ENCODE results near the gene LANCL3.
"Not testable (repeated sequence)": the region's sequence is repeated elsewhere in the genome, so short reads cannot be mapped to it uniquely, and the experiment has no call there.

LANCL3 gene

DNA sequence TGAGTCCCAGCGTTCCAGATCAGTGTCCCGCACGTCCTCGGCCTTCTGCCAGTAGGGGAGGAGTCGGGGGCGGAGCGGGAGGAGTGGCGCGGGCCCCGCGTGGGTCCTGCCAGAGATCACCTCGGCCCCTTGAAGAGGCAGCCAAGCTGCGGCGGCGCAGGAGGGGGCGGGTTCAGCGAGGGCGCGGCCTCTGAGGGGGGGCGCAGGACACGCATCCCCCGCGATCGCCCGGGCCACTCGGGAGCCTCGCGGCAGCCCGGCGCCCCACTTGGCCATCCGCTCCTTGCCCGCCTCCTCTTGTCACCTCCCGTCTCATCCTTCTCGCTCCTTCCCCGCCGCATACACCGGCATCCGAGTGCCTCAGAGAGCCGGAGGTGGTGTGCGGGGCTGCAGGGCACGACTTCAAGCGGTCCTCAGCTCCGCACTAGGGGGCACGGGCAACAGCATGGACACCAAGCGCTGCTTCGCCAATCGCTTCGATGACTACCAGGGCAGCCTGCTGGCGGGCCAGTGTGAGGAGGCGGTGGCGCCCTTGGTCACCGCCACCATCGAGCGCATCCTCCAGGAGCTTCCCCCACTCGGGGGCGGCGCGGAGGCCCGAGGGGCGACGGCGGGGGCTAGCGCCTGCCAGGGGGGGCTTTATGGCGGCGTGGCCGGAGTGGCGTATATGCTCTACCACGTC lies at the start of gene LANCL3:
Gene LANCL3, plus strand, starts transcription at position 236 of the 682 bp plus-strand sequence. Its CDS starts 210 bp downstream, at position 446.
- not testable (repeated sequence) for H3K4me2 ChIP-seq

DNA sequence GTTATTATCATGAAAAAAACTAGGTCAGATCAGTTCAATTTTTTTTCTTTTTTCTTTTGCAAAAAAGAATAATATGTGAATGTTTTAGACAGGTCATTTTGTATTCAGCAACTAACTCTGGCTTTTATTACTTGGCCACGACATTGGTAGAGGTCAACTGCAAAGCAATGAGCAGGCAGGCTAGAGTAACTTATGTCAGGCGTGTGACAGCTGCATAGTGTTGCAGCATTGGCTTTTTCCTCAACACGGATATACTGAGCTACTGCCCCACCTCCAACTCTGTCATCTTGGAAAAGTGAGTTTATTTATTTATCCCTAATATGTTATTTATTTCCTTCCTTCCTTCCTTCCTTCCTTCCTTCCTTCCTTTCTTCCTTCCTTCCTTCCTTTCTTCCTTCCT lies 47.8 kb upstream of the LANCL3 start:
- H3K27me3 ChIP-seq; H4K20me1 ChIP-seq; H3K4me3 ChIP-seq; H3K36me3 ChIP-seq; H3K4me2 ChIP-seq; H3K9me3 ChIP-seq (replicated peaks in 1 of 11); H3K27ac ChIP-seq; H3K4me1 ChIP-seq; H3K9ac ChIP-seq: not testable (repeated sequence)

More for the DNA sequence above, at the start of gene LANCL3:
- H3K27ac ChIP-seq, H3K36me3 ChIP-seq, H4K20me1 ChIP-seq, H3K4me1 ChIP-seq, H3K9ac ChIP-seq: not testable (repeated sequence)
- peaks cover 13 to 17% (median 16%) of the 10 kb centered on the region in 11 experiments; a peak in 21 of 22 replicates for H3K9me3 ChIP-seq (replicated peaks in 1 of 11)
- 0 out of 20 replicates have a peak within 1 kb of the TSS, but pooled peaks of 1 of the 10 experiments have one; percentile 2 for H3K4me3 ChIP-seq
- H3K27me3 ChIP-seq = peaks cover 17 to 25% (median 19%) of the 10 kb centered on the region in 11 experiments

DNA sequence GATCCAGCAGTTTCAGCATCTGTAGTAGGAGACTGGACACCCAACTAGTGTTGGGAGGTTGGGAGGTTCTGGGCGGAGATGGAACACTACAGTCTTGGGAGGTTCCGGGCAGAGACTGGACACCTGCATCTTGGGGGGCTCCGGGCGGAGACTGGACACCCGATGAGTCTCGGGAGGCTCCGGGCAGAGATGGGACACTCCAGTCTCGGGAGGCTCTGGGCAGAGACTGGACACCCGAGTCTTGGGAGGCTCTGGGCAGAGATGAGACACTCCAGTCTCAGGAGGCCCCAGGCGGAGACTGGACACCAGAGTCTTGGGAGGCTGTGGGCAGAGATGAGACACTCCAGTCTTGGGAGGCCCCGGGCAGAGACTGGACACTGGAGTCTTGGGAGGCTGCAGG lies 29.5 kb upstream of the LANCL3 start:
- Histone ChIP-seq H3K4me3 (no peak overlapping the region), H3K9ac (no peak overlapping the region), H3K36me3 (no peaks in the 10 kb centered on the region), H3K27me3 (no peaks in the 10 kb centered on the region), H4K20me1 (no peaks in the 10 kb centered on the region), H3K4me1 (no peaks in the 10 kb centered on the region), H3K27ac (no peak overlapping the region), H3K4me2 (no peak overlapping the region), H3K9me3 (replicated peaks in 1 of 11) (peaks cover 9 to 29% (median 21%) of the 10 kb centered on the region in 11 experiments; a peak in 19 of 22 replicates)
- no peak for TF ChIP-seq Cebpa-rat (IDR thresholded peaks at IDR 0.05)

DNA sequence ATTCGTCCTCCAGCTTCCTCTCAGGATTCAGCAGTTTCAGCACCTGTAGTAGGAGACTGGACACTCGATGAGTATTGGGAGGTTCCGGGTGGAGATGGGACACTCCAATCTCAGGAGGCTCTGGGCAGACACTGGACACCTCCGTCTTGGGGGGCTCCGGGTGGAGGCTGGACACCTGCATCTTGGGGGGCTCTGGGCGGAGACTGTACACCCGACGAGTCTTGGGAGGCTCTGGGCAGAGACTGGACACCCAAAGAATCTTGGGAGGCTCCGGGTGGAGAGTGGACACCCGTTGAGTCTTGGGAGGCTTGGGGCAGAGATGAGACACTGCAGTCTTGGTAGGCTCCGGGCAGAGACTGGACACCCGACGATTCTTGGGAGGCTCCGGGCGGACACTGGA lies 28.7 kb upstream of the LANCL3 start:
- no peaks in the 10 kb centered on the region for H3K27me3 ChIP-seq
- no peaks in the 10 kb centered on the region for H3K36me3 ChIP-seq
- H3K9me3 ChIP-seq (replicated peaks in 1 of 11) = peaks cover 9 to 29% (median 21%) of the 10 kb centered on the region in 11 experiments; a peak in 19 of 22 replicates
- no peak overlapping the region for H3K9ac ChIP-seq
- no peak overlapping the region for H3K4me3 ChIP-seq
- H3K4me2 ChIP-seq = no peak overlapping the region
- no peaks in the 10 kb centered on the region for H3K4me1 ChIP-seq
- TF ChIP-seq Cebpa-rat (IDR thresholded peaks at IDR 0.05) = no peak
- H4K20me1 ChIP-seq = no peaks in the 10 kb centered on the region
- no peak overlapping the region for H3K27ac ChIP-seq

GRCh38 chrX:37543324-37543723 lies 28.1 kb upstream of the LANCL3 start:
- no peak overlapping the region for H3K4me2 ChIP-seq
- TF ChIP-seq Cebpa-rat (IDR thresholded peaks at IDR 0.05) = no peak
- no peaks in the 10 kb centered on the region for H3K36me3 ChIP-seq
- H3K27me3 ChIP-seq = no peaks in the 10 kb centered on the region
- peaks cover 9 to 29% (median 21%) of the 10 kb centered on the region in 11 experiments; a peak in 19 of 22 replicates for H3K9me3 ChIP-seq (replicated peaks in 1 of 11)
- no peak overlapping the region for H3K27ac ChIP-seq
- no peak overlapping the region for H3K9ac ChIP-seq
- H3K4me3 ChIP-seq = no peak overlapping the region
- no peaks in the 10 kb centered on the region for H3K4me1 ChIP-seq
- no peaks in the 10 kb centered on the region for H4K20me1 ChIP-seq

- not testable (repeated sequence) for H3K4me3 ChIP-seq, H4K20me1 ChIP-seq, H3K9ac ChIP-seq, H3K27me3 ChIP-seq, H3K4me2 ChIP-seq, H3K36me3 ChIP-seq, H3K4me1 ChIP-seq, H3K27ac ChIP-seq
- peaks cover 9 to 29% (median 21%) of the 10 kb centered on the region in 11 experiments; a peak in 19 of 22 replicates for H3K9me3 ChIP-seq (replicated peaks in 1 of 11)
Observed at GRCh38 chrX:37544531-37544930, 26.9 kb upstream of the LANCL3 start.

GRCh38 chrX:37545066-37545465 lies 26.4 kb upstream of the LANCL3 start:
- Histone ChIP-seq H3K9me3 (replicated peaks in 1 of 11) (peaks cover 9 to 29% (median 21%) of the 10 kb centered on the region in 11 experiments; a peak in 19 of 22 replicates), H3K4me3 (no peak overlapping the region), H4K20me1 (no peaks in the 10 kb centered on the region), H3K4me2 (no peak overlapping the region), H3K9ac (no peak overlapping the region), H3K4me1 (no peaks in the 10 kb centered on the region), H3K36me3 (no peaks in the 10 kb centered on the region), H3K27ac (no peak overlapping the region), H3K27me3 (no peaks in the 10 kb centered on the region)
- TF ChIP-seq Cebpa-rat (IDR thresholded peaks at IDR 0.05) = no peak

GRCh38 chrX:37549619-37550018 lies 21.8 kb upstream of the LANCL3 start:
- H3K27ac ChIP-seq; H3K36me3 ChIP-seq; H3K4me3 ChIP-seq; H3K4me2 ChIP-seq; H3K9ac ChIP-seq; H3K4me1 ChIP-seq; H3K9me3 ChIP-seq (replicated peaks in 1 of 11); H3K27me3 ChIP-seq; H4K20me1 ChIP-seq: not testable (repeated sequence)

DNA sequence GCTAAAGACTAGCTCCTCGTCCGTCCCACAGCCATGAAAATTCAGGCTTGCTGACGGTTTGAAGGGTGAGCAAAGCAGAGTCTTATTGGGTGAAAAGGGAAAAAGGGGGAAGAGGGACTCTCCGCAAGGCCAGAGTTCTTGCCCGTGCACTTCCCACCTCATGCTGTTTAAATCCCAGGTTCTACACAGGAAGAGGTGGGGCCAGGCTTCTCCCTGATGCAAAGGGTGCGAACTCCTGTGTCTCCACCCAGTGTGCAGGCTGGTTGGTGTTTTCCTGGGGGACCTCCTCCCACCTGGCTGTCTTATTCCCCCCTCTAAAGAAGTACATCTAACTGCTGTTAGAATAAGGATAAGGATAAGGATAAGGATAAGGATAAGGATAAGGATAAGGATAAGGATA lies 18.0 kb upstream of the LANCL3 start:
- Histone ChIP-seq H3K4me2 (no peak overlapping the region), H3K9ac (no peak overlapping the region), H3K27ac (no peak overlapping the region), H3K27me3 (no peaks in the 10 kb centered on the region), H3K4me3 (no peak overlapping the region), H4K20me1 (no peaks in the 10 kb centered on the region), H3K4me1 (no peaks in the 10 kb centered on the region), H3K36me3 (no peaks in the 10 kb centered on the region), H3K9me3 (replicated peaks in 1 of 11) (no peaks in the 10 kb centered on the region)
- no peak for TF ChIP-seq Cebpa-rat (IDR thresholded peaks at IDR 0.05)

- H3K36me3 ChIP-seq; H3K27ac ChIP-seq; H3K4me1 ChIP-seq; H3K9me3 ChIP-seq (replicated peaks in 1 of 11); H3K4me2 ChIP-seq; H3K9ac ChIP-seq; H3K4me3 ChIP-seq; H3K27me3 ChIP-seq; H4K20me1 ChIP-seq: not testable (repeated sequence)
Observed at GRCh38 chrX:37565254-37565653, 6.2 kb upstream of the LANCL3 start.

GRCh38 chrX:37570349-37570748 lies 1.1 kb upstream of the LANCL3 start:
- H3K4me2 ChIP-seq, H3K4me3 ChIP-seq, H3K4me1 ChIP-seq, H3K27ac ChIP-seq, H3K36me3 ChIP-seq, H3K9ac ChIP-seq, H4K20me1 ChIP-seq: not testable (repeated sequence)
- Histone ChIP-seq H3K9me3 (replicated peaks in 1 of 11) (peaks cover 13 to 17% (median 16%) of the 10 kb centered on the region in 11 experiments; a peak in 21 of 22 replicates), H3K27me3 (peaks cover 17 to 25% (median 19%) of the 10 kb centered on the region in 11 experiments)

GRCh38 chrX:37572108-37572587 lies 687 bp downstream of the LANCL3 start:
- not testable (repeated sequence) for H3K4me1 ChIP-seq, H3K4me2 ChIP-seq, H3K36me3 ChIP-seq, H3K4me3 ChIP-seq, H3K27ac ChIP-seq, H3K9ac ChIP-seq, H4K20me1 ChIP-seq
- Histone ChIP-seq H3K9me3 (replicated peaks in 1 of 11) (peaks cover 13 to 17% (median 16%) of the 10 kb centered on the region in 11 experiments; a peak in 21 of 22 replicates), H3K27me3 (peaks cover 17 to 25% (median 19%) of the 10 kb centered on the region in 11 experiments)

GRCh38 chrX:37573121-37573520 lies 1.7 kb downstream of the LANCL3 start:
- not testable (repeated sequence) for H3K4me3 ChIP-seq, H3K9ac ChIP-seq, H3K4me1 ChIP-seq, H3K4me2 ChIP-seq, H4K20me1 ChIP-seq, H3K36me3 ChIP-seq, H3K27ac ChIP-seq
- peaks cover 13 to 17% (median 16%) of the 10 kb centered on the region in 11 experiments; a peak in 21 of 22 replicates for H3K9me3 ChIP-seq (replicated peaks in 1 of 11)
- H3K27me3 ChIP-seq = peaks cover 17 to 25% (median 19%) of the 10 kb centered on the region in 11 experiments

Data from BLaER1 treated with 17β-estradiol and CSF1 and Interleukin-3, amounts not matched to agents 10 nM and 100 nM (cell line).